Upper lobe of left lung (tissue), 6 donors: ENCODE data around the gene PRKD1. TPM values are rescaled to one million over a fixed set of nuclear protein-coding genes. Genes with fewer than 3 reads are reported as not detected.

Experiments used
- ATAC-seq, 2 donors: fragments of 200-7000 bp; cut with Tn5 transposase; one replicate each; pipeline ENCODE4 v1.9.1; 2022; ENCODE audit warnings: mild to moderate bottlenecking in 2 of 2, moderate library complexity in 2 of 2; ENCODE audit not compliant: low FRiP score in 2 of 2
- DNase-seq, 2 donors: peaks; one replicate each; pipeline ENCODE4 v3.0.0-alpha.2; 2019 to 2020
- H3K27ac ChIP-seq, 4 donors: fragments of 200-600 bp; sonication (generic); one replicate each; pipeline ENCODE4 v1.5.1; 2016 to 2019
- H3K27me3 ChIP-seq, 4 donors: fragments of 200-600 bp; sonication (generic); one replicate each; pipeline ENCODE4 v1.5.1; 2017 to 2019
- H3K36me3 ChIP-seq, 4 donors: fragments of 200-600 bp; sonication (generic); one replicate each; pipeline ENCODE4 v1.5.1; 2016 to 2019
- H3K4me1 ChIP-seq, 4 donors: fragments of 200-600 bp; sonication (generic); one replicate each; pipeline ENCODE4 v1.5.1; 2018 to 2019
- H3K4me3 ChIP-seq, 4 donors: fragments of 200-600 bp; sonication (generic); one replicate each; pipeline ENCODE4 v1.5.1; 2017 to 2019; ENCODE audit warnings: mild to moderate bottlenecking in 2 of 4, moderate library complexity in 1 of 4
- H3K9me3 ChIP-seq, 4 donors: fragments of 200-600 bp; sonication (generic); one replicate each; pipeline ENCODE4 v1.5.1; 2018 to 2019
- EP300 ChIP-seq, 4 donors: sonication (generic); formaldehyde crosslinking; IDR thresholded peaks; one replicate each; pipeline ENCODE4 v1.5.1; 2017; ENCODE audit warnings: antibody characterized with exemption in 4 of 4, control low read depth in 2 of 4
- POLR2A ChIP-seq, 4 donors: fragments of 450-650 bp; IDR thresholded peaks; one replicate each; pipeline ENCODE4 v1.5.1; 2016 to 2017; ENCODE audit warnings: antibody characterized with exemption in 4 of 4, mild to moderate bottlenecking in 2 of 4
- POLR2AphosphoS5 ChIP-seq, 2 donors: sonication (generic); formaldehyde crosslinking; IDR thresholded peaks; one replicate each; pipeline ENCODE4 v1.5.1; 2017; ENCODE audit warnings: antibody characterized with exemption in 2 of 2
- whole genome bisulfite sequencing, 2 donors: methylation state at CpG; one replicate each; pipeline ENCODE4 v1.1.5; 2017 to 2018; 5-methylcytosine and 5-hydroxymethylcytosine counted together
- total RNA-seq, 6 donors: library from RNA; depleted of rRNA in 4 of 6; stranded (reverse); fragments of >200 nt in 4 of 6; gene quantifications; one replicate each; pipeline versions ENCODE4 v1.1.0 to v1.2.1, GENCODE V29; 2016 to 2021
- TF ChIP-seq, protein P1 (sequence below), 6 experiments: fragments of 450-650 bp in 4 of 6; fragments of 200-600 bp in 2 of 6; sonication (generic) in 2 of 6; IDR thresholded peaks; one replicate each; pipeline ENCODE4 v1.5.1; 2016 to 2019; ENCODE audit warnings: antibody characterized with exemption in 6 of 6
- donor health status: DM: no; HTN: no; CAD: no; lungs with moderate emphysema.
- donor health status: DM: no; HTN: yes; CAD: no; lungs with severe emphysema.

Gene PRKD1
- total RNA-seq, 6 donors from 2014 or later: 12.2 to 32.5 (median 15.2) TPM

DNA sequence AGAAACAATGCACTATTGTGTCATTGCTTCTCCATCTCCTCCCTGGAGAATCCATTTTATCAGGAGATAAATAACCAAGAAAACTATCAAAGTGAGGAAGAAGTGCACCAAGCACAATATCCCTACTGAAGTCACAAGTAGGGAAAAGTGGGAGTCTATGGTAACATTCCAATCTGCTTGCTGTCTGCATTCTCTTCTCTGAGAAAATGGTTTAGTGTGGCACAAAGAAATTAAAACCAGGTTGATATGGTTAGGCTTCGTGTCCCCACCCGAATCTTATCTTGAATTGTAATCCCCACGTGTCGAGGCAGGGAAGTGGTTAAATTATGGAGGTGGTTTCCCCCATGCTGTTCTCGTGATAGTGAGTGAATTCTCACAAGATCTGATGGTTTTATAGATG lies 209.7 kb downstream of the PRKD1 start:
- H3K27ac ChIP-seq: no peak overlapping the region
- H3K4me3 ChIP-seq: no peak overlapping the region
- H3K27me3 ChIP-seq: no peaks in the 10 kb centered on the region
- no peaks in the 10 kb centered on the region for H3K36me3 ChIP-seq
- TF ChIP-seq POLR2A (IDR thresholded peaks at IDR 0.05) (no peak), POLR2AphosphoS5 (IDR thresholded peaks at IDR 0.05) (no peak), EP300 (IDR thresholded peaks at IDR 0.05) (no peak)
- TF ChIP-seq, protein P1, sequence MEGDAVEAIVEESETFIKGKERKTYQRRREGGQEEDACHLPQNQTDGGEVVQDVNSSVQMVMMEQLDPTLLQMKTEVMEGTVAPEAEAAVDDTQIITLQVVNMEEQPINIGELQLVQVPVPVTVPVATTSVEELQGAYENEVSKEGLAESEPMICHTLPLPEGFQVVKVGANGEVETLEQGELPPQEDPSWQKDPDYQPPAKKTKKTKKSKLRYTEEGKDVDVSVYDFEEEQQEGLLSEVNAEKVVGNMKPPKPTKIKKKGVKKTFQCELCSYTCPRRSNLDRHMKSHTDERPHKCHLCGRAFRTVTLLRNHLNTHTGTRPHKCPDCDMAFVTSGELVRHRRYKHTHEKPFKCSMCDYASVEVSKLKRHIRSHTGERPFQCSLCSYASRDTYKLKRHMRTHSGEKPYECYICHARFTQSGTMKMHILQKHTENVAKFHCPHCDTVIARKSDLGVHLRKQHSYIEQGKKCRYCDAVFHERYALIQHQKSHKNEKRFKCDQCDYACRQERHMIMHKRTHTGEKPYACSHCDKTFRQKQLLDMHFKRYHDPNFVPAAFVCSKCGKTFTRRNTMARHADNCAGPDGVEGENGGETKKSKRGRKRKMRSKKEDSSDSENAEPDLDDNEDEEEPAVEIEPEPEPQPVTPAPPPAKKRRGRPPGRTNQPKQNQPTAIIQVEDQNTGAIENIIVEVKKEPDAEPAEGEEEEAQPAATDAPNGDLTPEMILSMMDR (IDR thresholded peaks at IDR 0.05): no peak
- DNase-seq: no peak
- no peaks in the 10 kb centered on the region for H3K4me1 ChIP-seq
- no peaks in the 10 kb centered on the region for H3K9me3 ChIP-seq
- 85 to 89% methylated on average over 5 of the region's 5 CpGs for WGBS, 2 donors
- no peak for ATAC-seq

DNA sequence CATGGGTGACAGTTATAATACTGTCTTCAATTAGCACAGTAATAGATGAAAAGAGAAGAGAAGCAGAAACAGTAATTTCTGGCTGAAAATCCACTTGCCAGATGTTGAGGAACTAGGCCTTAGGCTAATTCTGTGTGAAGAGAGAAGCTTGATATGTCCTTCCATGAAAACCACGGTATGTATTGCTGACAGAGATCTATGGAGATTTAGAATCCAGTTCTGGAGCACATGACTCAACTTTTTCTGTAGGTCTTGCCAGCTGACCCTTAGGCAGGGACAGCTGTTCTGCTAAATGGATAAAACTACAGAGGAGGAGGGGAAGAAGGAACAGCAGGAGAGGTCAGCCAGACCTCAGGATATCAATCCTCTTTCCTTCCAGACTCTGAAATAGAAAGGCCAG lies 211.5 kb downstream of the PRKD1 start:
- Histone ChIP-seq H3K4me1 (no peaks in the 10 kb centered on the region), H3K36me3 (no peaks in the 10 kb centered on the region), H3K4me3 (no peak overlapping the region), H3K27me3 (no peaks in the 10 kb centered on the region), H3K9me3 (no peaks in the 10 kb centered on the region), H3K27ac (no peak overlapping the region)
- TF ChIP-seq POLR2A (IDR thresholded peaks at IDR 0.05): no peak
- no peak for TF ChIP-seq POLR2AphosphoS5 (IDR thresholded peaks at IDR 0.05)
- ATAC-seq (no peak), DNase-seq (no peak)
- 65 to 67% methylated on average over 1 of the region's 1 CpG for WGBS, 2 donors

DNA sequence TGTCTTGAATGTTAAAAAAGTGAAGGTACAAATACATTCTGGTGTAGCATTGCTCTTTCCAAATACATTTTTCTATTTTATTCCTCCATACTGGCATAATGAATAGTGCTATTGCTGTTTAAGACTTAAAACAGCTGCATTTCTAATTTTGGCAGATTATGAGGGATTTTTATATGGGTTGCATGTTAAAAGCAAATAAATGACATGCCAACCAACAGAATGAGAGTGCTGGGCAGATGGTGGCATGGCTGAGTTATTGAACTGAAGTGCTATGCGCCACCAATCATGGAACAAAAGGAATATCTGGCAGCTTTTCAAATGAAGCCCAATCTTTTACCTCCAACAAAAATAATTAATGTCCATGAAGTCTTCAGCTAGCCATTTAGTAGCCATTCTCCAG lies 215.0 kb downstream of the PRKD1 start:
- TF ChIP-seq EP300 (IDR thresholded peaks at IDR 0.05) (no peak), POLR2AphosphoS5 (IDR thresholded peaks at IDR 0.05) (no peak), POLR2A (IDR thresholded peaks at IDR 0.05) (no peak)
- TF ChIP-seq, protein P1 (IDR thresholded peaks at IDR 0.05): no peak
- no peaks in the 10 kb centered on the region for H3K9me3 ChIP-seq
- H3K27me3 ChIP-seq: no peaks in the 10 kb centered on the region
- no peak for DNase-seq
- H3K4me1 ChIP-seq: no peaks in the 10 kb centered on the region
- no peaks in the 10 kb centered on the region for H3K36me3 ChIP-seq
- ATAC-seq: no peak
- no peak overlapping the region for H3K4me3 ChIP-seq
- no peak overlapping the region for H3K27ac ChIP-seq
- WGBS, 2 donors: 87 to 89% methylated on average over 1 of the region's 1 CpG

DNA sequence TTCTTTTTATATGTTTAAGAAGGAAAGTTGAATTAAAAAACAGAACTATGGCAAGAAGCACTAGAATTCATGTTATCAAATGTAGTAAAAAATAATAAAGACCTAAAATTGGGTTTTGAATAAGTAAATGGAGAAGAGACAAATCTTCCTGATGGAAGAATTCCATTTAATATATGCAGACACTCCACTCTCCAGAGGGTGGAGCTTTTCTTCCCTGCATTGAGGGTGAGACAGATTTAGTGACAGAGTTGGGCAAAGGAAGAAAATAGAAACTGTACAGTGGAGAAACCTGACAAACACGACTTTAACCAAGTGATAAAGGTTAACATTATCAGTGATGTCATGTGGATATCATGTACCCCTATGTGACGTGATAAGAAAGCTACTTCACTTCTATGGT lies 217.6 kb downstream of the PRKD1 start:
- DNase-seq (no peak), ATAC-seq (no peak)
- Histone ChIP-seq H3K4me1 (no peaks in the 10 kb centered on the region), H3K27me3 (no peaks in the 10 kb centered on the region), H3K27ac (no peak overlapping the region), H3K36me3 (no peaks in the 10 kb centered on the region), H3K4me3 (no peak overlapping the region), H3K9me3 (peaks cover 0 to 4% (median 0%) of the 10 kb centered on the region in 4 donors)
- WGBS, 2 donors: 69 to 71% methylated on average over 2 of the region's 2 CpGs
- TF ChIP-seq EP300 (IDR thresholded peaks at IDR 0.05) (no peak), POLR2AphosphoS5 (IDR thresholded peaks at IDR 0.05) (no peak), POLR2A (IDR thresholded peaks at IDR 0.05) (no peak)
- TF ChIP-seq, protein P1 (IDR thresholded peaks at IDR 0.05): no peak

DNA sequence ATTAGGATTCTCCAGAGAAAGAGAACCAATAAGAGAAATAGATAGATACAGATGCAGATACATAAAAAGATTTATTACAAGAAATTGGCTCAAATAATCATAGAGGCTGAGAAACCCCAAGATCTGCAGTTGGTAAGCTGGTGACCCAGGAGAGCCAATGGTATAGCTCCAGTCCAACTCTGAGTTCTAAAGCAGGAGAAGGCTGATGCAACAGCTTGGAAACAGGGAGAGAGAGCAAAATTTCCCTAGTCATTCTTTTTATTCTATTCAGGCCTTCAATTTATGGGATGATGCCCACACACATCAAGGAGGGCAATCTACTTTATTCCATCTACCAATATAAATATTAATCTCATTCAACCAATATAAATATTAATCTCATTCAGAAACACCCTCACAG lies 218.2 kb downstream of the PRKD1 start:
- H3K4me1 ChIP-seq: no peaks in the 10 kb centered on the region
- no peaks in the 10 kb centered on the region for H3K36me3 ChIP-seq
- H3K27ac ChIP-seq: no peak overlapping the region
- H3K27me3 ChIP-seq: no peaks in the 10 kb centered on the region
- DNase-seq: no peak
- TF ChIP-seq, protein P1 (IDR thresholded peaks at IDR 0.05): no peak
- TF ChIP-seq EP300 (IDR thresholded peaks at IDR 0.05) (no peak), POLR2A (IDR thresholded peaks at IDR 0.05) (no peak), POLR2AphosphoS5 (IDR thresholded peaks at IDR 0.05) (no peak)
- H3K4me3 ChIP-seq: no peak overlapping the region
- H3K9me3 ChIP-seq: peaks cover 0 to 4% (median 0%) of the 10 kb centered on the region in 4 donors
- ATAC-seq: no peak
